Activated naive CD4-positive, alpha-beta T cell treated with anti-CD3 and anti-CD28 coated beads, Interleukin-2, amount 50 U/mL, for 16 hours (primary cell): ENCODE measurements around the gene COL18A1.

ENCODE experiments used
- DNase-seq: peaks from one replicate; pipeline ENCODE4 v3.0.0-alpha.2; 2020

Gene COL18A1

DNA sequence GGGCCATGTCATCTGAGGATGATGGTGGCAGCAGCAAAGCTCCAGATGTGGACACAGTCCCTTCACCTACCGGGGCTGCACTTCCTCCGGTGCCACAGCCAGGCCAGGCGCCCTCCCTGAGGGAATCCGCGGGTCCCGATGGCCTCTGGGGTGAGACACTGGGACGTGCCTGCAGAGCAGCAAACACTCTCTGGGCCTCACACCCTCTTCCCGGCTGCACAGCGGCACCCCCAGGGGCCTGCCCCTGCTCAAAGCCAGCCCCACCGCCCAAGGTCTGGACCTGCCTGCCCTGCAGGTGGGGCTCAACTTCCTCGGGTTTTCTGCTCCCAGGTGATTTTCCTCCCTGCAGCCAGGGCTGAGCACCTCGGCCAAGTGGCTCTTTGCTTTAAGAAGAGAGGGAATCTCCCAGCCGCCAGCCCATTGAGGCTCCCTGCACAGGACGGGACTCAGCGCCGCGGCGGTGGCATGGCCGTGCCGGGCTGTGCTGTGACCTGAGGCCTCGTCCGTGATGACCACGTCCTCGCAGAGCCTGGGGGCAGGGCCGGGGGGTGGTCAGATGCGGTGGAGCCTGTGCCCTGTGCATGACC is 21.3 kb upstream of the COL18A1 start:
- peak; percentile 7 for DNase-seq

DNA sequence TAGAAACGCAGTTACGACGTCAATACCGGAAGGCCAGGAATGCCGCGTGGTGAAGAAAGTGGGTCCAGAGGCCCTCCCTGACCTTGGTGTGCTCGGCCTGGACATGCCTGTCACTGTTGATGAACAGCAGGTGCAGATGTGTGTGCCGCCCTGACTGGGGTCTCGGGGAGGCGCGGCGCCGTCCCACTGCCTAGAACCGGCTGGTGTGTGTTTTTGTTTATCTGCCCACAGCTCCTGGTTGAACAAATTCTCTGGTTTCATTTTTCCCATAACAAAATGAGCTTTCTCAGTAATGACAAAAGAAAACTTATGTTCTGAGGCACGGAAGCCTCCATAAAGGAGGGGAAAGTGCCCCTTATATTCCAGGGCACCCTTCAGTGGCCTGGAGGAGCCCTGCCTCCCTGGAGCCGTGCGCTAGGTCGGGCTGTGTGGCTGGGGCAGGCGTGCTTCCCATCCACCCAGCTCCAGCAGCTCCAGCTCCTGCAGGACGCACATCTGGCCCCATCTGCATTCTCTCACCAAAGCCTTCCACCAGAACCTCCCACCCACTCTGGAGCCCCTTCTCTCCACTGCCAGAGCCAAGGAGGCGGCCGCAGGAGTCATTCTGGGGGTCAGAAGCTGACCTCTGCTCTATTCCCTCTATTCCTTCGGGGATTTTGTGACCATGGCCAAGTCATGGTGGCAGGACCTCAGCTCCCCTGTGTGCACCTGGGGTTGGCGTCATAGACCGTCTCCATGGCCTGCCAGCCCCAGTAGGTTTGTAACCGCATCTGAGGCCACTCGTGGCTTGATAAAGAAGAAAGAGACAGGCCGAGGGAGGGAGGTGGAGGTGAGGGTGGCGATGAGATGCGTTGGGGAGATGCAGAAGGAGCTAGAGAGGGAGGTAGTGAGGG is 20.1 kb upstream of the COL18A1 start:
- DNase-seq = peak; percentile 4

DNA sequence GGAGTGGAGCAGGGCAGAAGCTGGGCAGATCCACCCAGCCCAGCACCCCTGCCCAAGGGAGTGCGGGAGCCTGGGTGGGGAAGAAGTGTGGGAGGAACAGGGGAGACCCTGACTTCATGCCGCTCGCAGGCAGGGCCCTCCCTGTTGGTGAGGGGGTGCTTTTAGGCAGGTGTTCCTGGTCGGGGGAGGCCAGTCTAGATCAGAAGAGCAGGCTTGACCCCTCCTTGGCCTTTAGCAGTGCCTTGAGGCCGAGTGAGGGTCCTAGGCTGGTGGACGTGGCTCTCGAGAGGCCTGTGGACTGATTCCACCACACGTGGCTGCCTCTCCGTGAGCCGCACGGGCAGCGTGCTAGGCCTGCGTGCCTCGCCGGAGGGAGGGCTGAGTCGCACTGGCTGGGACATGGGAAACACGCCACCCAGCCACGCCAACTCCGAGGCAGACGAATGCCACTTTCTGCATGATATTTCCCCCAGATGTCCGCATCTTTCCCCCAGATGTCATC is 19.4 kb upstream of the COL18A1 start:
- DNase-seq = peak; percentile 8

DNA sequence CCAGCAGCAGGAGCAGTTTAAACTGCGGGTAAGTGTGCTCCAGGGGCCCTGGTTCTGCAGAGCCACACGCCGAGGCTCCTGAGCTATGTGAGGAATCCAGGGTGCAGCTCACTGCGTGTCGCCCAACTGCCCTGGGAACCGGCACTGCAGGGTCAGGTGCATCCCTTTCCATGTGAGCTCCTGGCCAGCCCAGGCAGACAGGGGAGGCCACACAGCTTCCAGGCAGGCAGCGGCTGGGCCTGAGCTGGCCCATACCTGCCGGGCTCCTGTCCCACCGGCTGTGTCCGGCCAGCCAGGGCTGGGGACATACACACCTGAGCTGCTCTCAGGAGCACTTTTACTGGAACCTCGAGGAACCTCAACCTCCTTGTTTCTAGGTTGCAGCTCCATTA is 18.6 kb upstream of the COL18A1 start:
- peak; percentile 2 for DNase-seq

DNA sequence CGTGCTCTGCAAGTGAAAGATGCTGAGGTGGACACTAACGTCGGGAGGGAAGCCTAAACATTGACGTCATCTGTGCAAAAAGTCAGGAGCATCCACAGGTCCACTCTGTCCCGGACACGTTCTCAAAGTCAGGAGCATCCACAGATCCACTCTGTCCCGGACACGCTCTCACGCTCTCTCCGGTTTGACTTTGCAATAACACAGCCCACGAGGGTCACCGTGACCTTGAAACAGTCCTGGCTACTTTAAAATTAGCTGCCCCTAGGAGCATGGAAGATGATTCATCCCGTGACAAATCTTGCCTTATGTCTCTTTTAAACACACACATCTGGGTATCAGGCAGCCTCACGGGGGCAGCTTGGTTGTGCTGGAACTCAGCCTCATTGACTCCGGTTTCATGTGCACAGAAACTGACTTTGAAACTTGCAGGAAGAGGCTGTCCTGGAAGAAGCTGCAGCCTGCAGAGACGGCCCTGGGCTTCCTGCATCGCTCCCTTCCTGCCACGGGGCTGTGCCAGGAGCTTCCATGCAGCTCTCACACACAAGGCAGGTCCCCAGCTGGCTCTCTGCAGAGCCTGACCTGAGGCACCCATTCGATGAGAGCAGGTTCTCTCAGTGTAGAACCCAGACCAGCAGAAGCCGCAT is 18.1 kb upstream of the COL18A1 start:
- peak; percentile 7 for DNase-seq

DNA sequence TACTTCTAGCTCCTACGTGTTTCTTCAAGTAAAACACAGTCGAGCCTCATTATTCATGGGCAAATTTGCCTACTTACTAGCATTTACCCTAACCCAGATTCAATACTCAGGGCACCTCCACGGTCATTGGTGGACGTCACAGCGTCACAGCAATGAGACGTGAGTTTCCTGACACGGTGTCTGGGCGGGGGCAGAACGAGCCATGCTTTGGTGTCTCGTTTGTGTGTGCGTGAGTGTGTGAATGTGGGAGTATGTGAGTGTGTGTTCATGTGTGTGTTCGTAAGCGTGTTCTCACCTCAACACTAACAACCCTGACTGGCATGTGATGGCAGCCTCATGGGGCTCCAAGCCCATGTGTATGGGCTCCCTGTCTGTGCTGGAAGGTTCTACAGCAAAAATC is 17.5 kb upstream of the COL18A1 start:
- DNase-seq = no peak

DNA sequence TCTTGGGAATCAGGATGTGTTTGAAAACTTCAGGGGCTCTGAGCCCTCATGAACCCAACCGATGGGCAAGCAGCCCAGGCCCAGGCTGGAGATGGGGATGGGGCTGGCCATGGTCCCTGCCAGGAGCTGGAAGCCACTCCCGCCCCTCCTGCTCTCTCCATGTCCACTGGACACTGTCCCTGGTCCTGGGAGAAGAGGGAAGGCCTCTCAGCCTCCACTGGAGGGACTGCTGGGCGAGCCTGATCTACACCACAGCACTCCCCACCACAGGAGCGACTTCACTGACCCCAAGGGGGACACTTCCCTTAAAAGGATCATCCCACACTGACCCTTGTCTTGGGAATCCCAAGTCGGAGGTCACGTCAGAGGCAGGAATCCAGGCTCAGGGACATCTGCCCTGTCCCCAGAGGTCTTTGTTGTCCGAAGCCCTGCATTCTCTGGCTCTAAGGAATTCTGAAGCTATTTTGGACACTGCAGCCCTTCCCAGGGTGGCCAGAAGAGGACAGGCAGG is 16.9 kb upstream of the COL18A1 start:
- DNase-seq = peak; percentile 5

DNA sequence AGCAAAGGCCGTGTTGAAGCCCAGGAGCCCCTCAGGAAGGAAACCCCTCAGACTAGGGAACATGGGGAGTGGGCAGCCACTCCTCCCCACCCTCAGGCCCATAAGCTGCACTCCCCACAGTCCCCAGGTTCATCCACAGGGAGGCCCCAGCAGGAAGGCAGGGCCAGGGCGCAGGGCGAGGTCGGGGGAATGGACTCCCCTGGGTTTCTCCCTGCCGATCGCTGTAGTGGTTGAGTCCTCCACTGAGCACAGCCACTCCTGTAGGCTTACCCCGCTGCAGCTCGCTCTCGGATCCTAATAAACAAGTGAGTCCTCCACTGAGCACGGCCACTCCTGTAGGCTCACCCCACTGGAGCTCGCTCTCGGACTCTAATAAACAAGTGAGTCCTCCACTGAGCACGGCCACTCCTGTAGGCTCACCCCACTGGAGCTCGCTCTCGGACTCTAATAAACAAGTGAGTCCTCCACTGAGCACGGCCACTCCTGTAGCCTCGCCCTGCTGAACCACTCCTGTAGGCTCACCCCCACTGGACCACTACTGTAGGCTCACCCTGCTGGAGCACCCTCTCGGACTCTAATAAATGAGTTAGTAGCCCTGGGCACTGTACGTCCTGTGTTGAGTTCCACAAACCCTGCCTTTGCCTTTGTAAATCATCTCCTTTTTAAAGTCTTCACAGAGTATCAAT is 16.2 kb upstream of the COL18A1 start:
- no peak for DNase-seq

DNA sequence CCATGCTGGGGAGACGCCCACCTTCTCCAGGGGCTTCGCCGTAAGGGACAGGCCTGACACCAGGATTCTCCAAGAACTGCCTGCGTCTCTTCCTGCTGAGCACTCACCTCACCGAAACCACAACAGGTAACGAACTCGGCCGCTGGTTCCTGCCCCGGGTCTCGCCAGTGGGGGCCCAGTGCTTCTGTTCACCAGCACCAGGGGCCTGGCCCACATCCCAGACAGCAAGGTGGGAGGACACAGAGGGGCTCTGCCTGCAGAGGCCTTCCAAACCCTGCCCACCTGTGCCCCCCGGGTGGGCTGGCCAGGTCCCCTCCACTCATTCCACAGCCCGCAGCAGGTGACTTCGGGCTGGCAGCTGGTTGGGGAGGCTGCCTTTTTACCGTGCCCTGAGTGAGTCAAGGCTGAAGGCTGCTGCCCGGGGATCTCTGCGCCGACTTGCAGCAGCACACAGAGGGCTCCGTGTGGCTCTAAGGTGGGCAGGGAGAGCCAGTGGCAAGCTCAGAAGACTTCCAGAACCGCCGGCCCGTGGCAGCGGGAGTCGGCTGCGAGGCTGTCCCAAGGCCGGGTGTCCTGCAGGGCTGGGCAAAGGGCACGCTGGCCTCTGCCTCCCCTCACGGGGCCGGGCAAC is 14.7 kb upstream of the COL18A1 start:
- DNase-seq = peak; percentile 6

DNA sequence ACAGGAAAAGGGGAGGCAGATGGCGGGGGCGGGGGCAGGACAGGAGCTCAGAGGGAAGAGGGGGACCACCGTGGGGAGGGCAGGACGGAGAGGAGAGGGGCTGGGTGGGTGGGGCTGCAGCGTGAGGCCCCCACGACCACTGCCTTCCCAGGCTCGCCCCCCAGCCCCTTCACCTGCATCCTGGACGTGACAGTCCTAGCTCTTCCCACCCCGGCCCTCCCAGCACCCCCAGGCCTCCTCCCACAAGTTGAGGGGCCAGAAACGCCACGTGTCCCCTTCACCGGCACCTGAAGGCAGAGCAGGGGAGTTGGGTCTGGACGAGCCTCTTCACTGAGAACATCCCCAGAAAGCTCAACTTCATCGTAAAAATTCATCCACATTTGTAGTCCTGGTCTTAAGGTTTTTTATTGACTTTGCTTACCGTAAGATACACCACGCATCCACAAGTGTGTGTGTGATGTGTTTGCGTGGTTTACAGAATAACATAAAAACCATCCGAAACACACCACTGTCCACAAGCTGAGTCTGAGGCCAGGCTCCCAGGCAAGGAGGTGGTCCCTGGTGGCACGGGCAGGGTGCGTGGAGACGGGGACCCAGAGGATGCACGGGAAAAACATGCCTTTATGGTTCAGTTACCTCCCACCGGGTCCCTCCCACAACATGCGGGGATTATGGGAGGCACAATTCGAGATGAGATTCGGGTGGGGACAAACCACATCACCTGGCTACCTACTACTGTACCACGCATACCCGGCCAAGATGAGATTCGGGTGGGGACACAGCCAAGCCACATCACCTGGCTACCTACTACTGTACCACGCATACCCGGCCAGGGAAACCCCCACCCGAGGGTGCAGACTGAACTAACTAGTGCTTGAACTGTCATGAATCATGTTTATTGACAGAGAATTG is 13.9 kb upstream of the COL18A1 start:
- peak; percentile 7 for DNase-seq

DNA sequence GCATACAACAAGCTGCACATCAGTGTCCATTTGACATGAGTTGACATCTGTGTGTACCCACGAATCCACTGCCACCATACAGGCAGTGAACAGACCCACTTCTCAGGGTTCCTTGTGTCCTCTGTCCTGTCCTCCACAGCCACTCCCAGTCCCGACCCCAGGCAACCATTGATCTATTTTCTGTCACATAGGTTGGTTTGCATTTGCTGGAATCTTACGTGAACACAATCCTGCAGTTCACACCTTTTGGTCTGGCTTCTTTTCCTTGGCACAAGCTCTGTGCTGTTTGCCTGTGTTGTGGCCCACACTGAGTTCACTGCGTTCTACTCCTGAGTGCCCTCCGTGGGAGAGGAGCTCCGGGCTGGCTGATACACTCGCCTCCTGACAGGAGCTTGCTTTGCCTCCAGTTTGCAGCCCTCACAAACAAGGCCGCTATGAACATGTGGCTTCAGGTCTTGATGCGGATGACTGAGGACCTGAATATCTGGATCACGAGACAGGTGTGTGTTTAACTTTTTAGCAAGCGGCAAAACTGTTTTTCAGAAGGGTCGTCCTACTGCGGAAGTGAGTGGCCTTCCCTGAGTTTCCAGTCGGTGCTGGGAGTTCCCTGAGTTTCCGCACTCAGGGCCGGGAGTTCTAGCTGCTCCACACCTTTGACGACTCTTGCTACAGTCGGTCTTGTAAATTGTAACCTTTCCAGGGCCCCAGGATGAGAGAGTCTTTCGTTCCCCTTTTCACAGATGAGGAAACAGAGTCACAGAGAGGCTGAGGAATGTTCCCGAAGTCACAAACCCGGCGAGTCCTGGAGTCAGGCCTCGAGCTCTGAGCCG is 13.0 kb upstream of the COL18A1 start:
- peak; percentile 4 for DNase-seq

DNA sequence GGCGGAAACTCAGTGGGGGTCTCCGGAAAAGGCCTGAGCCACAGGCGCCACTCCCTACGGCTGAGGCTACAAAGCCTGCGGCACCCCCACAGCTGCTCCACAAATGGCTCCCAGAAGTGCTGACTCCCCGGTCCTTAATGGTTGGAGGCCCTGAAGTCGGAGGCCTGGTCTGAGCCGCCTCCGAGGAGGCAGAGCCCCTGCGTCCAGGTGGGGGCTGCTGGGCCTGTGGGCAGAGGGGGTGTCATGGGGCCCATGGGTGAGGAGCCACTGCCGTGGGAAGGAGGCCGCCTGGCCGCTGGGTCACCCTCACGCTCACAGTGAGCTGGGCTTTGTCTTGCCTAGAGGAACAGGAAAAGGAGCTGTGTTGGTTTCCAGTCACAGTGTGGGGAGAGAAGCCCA is 12.4 kb upstream of the COL18A1 start:
- peak; percentile 3 for DNase-seq

DNA sequence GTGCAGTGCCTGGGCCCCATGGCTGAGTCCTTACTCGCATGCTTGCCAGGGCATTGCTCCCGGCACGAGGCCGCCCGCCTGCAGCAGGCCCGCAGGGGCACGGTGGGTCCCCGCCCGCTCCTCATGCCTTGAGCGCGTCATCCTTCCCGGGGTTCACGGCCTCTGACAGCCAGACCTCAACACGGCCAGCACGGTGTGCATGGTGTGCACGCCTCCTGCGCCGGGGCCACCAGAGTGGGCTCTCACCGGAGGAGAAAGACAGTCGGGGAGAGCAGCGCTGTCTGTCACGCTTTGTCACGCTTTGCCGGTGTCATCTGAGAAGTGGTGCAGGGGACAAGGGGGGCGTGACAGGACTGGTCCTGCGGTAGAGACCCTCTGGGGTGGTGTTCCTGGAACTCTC is 11.9 kb upstream of the COL18A1 start:
- peak; percentile 6 for DNase-seq

DNA sequence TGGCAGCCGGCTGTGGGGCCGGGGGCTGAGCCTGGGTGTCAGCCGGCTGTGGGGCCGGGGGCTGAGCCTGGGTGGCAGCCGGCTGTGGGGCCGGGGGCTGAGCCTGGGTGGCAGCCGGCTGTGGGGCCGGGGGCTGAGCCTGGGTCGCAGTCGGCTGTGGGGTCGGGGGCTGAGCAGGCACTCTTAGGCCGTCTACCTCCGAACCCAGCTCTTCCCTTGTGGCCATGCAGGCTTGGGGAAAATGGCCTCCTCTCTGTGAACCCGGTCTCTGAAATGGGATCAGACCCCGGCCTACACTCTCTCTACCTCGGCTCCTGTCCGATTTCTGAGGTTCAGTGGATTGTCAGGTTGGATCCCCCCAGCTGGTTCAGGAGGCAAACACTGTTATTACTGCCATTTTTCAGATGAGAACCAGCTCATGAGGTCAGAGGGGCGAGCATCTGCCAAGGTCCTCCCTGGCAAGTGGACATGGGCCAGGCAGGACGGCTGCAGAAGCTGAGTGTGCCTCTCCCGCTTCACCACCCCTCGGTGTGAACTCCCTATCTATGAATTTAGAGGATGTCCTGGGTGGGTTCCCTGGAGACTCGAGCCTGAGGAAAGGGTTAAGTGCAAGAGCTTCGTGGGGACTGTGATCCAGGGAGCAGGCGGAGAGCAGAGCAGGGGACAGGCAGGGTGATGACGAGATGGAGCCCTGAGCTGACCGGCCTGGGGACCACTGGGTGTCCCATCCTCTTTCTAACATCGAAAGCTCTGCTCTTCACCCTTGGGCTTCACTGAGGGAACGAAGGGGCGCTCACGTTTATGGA is 10.9 kb upstream of the COL18A1 start:
- peak; percentile 3 for DNase-seq

DNA sequence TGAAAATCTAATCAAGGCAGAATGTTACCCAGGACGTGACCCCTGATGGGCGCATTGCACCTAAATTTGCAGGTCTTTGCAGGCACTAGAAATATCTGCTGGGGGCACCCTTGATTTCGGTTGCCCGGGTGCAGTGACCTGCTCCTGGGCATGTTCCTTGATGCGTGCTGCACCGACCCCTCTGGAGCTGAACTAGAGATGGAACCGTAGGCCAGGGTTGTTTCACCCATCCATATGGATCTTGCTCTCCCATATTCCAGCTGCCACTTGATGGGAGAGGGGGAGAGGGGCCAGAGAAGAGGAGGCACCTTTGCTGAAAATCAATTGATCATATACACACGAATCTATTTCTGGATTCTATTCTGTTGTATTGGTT is 8.4 kb upstream of the COL18A1 start:
- DNase-seq = peak; percentile 2

DNA sequence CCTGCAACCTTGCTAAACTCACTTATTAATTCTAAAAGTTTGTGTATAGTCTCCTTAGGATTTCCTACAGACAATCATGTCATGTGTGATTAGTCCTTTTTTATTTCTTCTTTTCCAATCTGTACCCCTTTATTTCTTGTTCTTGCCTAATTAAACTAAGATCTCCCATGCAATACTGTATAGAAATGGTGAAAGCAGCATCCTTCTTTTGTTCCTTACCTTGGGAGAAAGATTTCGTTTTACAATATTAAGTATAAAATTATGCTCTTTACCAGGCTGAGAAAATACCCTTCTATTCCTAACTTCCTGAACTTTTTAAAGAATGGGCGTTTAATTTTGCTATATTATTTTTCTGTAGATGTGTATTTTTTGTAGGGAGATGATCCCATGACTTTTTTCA is 7.6 kb upstream of the COL18A1 start:
- no peak for DNase-seq

DNA sequence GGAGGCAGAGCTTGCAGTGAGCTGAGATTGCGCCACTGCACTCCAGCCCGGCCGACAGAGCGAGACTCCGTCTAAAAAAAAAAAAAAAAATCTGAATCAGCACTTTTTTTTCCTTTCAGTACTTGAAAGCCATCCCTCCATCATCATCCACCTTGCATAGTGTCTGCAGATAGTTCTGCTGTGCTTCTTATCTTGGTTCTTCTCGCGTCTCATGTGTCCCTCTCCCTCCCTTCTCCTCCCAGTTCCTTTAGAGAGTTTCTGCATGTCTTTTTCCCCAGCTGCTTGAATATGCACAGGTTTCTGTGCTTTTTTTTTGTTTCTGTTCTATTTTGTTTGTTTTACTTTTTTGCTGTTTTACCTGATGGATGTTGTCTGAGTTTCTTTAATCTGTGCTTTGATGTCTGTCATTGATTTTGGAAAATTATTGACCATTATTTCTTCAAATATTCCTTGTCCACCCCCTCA is 3.9 kb upstream of the COL18A1 start:
- no peak for DNase-seq

DNA sequence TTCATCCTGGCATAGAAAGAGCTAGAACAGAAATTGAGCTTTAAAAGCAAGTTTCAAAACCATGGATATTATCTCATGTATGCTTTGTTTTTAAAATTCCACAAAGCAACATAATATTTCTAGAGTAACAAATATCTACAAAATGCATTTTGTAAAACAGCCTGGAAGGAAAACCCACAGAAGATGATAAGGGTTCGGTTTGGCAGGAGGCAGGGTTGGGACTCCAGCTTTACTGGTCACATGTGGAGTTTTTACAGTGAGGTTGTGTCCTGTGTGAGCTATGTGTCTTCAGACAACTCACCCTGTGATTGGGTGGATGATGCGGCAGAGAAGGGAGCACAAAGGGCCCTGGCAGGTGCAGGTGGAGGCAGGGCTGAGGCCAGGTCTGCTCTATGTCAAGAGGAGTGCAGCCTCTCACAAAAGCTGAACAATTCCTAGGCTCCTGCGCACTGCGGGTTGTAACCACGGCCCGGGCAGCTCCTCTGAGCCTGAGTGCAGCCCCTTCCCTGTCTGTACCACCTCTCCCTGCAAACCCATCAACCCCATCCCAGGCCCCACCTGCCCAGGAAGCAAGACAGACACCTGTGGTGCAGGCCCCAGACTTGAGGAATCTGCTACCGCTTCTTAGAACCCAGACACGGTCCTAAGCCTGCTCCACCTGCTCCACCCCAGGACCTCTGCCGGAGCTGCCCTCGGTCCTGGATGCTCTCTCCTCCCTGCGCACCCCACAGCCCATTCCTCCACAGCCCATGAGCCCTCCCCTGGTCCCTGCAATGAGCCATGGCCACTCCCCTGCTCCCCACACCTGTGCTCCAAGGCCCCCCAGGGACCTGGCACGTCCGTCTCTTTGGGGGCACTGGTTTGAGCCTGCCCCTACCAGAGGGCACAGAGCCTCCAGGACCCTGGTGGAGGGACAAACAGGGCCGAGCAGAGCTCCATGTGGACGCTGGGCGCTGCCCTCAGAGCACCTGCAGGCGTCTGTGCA is 2.8 kb upstream of the COL18A1 start:
- DNase-seq = no peak
